HepG2 (cell line): ENCODE data around the gene UBE3A.

ENCODE experiments used
- BHLHE40 ChIP-seq: IDR thresholded peaks from 2 replicates; pipeline ENCODE4 v1.6.1; 2011; ENCODE audit warnings: low read length, improper control_type of control experiment
- CHD2 ChIP-seq: IDR thresholded peaks from 2 replicates; pipeline ENCODE4 v1.6.1; 2011; ENCODE audit warnings: low read depth, low read length, improper control_type of control experiment
- CREB1 ChIP-seq, 2 experiments: fragments of 450-650 bp in 1 of 2; IDR thresholded peaks; 2 replicates each; pipeline ENCODE4 v1.6.1; 2016 to 2017; ENCODE audit warnings: control low read depth in 1 of 2, mild to moderate bottlenecking in 1 of 2, missing compliant biosample characterization in 1 of 2, missing genetic modification characterization in 1 of 2
- IRF9 ChIP-seq: sonication (generic); formaldehyde crosslinking; IDR thresholded peaks from 2 replicates; pipeline ENCODE4 v1.8.0; 2022; ENCODE audit warnings: missing genetic modification reagents, mild to moderate bottlenecking, borderline replicate concordance
- MXD1 ChIP-seq: sonication (generic); formaldehyde crosslinking; IDR thresholded peaks from 2 replicates; pipeline ENCODE4 v1.4.0; 2020; ENCODE audit warnings: mild to moderate bottlenecking, missing genetic modification reagents
- SP1 ChIP-seq, 2 experiments: fragments of 450-650 bp in 1 of 2; sonication (generic) in 1 of 2; formaldehyde crosslinking in 1 of 2; IDR thresholded peaks; 2 replicates each; pipeline versions ENCODE4 v1.4.0 to v1.6.1; 2016 to 2020; ENCODE audit warnings: missing genetic modification reagents in 1 of 2
- TCF12 ChIP-seq, 2 experiments: fragments of 450-650 bp in 1 of 2; sonication (generic) in 1 of 2; formaldehyde crosslinking in 1 of 2; IDR thresholded peaks; 2 replicates each; pipeline versions ENCODE4 v1.6.1 to v1.8.0; 2017 to 2022; ENCODE audit warnings: antibody characterized with exemption in 1 of 2, mild to moderate bottlenecking in 1 of 2, missing genetic modification reagents in 1 of 2, moderate library complexity in 1 of 2
- ZNF263 ChIP-seq: sonication (generic); formaldehyde crosslinking; IDR thresholded peaks from 2 replicates; pipeline ENCODE4 v1.4.0; 2020; ENCODE audit warnings: missing genetic modification reagents

GRCh38 chr15:25437777-25438600 is 835 bp downstream of the UBE3A start:
- TF ChIP-seq TCF12 (IDR thresholded peaks at IDR 0.05) (no peak), TCF12 (CRISPR knock-in tag; IDR thresholded peaks at IDR 0.05) (0 out of 2 replicates have a peak, but pooled peaks have one; percentile 36), MXD1 (no peak; the same call in 1 of the 2 replicates), CHD2 (no peak), ZNF263 (CRISPR knock-in tag) (no peak), BHLHE40 (no peak), SP1 (IDR thresholded peaks at IDR 0.05) (no peak), SP1 (CRISPR knock-in tag; IDR thresholded peaks at IDR 0.05) (no peak), CREB1 (IDR thresholded peaks at IDR 0.05) (no peak), CREB1 (CRISPR knock-in tag; IDR thresholded peaks at IDR 0.05) (no peak), IRF9 (no peak)
